Neural cell (in vitro differentiated cells): ENCODE data around the gene ROBO4. TPM values are rescaled to one million over a fixed set of nuclear protein-coding genes. Genes with fewer than 3 reads are reported as not detected.

Source experiments
- H2AFZ ChIP-seq: fragments of 200-600, 300-800 bp; sonication (generic), shearing (Covaris generic); 2 replicates; pipeline ENCODE4 v1.6.0; 2014; ENCODE audit warnings: low read depth, mild to moderate bottlenecking, antibody characterized with exemption, low read length, moderate library complexity
- H3F3A ChIP-seq: fragments of 200-600 bp; shearing (Covaris generic); 2 replicates; pipeline ENCODE4 v1.6.1; 2016; ENCODE audit warnings: mild to moderate bottlenecking, moderate library complexity, mixed read lengths, antibody characterized with exemption, low read length; ENCODE audit not compliant: insufficient read depth, poor library complexity, severe bottlenecking
- H3K27ac ChIP-seq: fragments of 200-600, 300-800 bp; sonication (generic), shearing (Covaris generic); 2 replicates; pipeline ENCODE4 v1.5.1; 2014; ENCODE audit warnings: mild to moderate bottlenecking, low read length, moderate library complexity
- H3K27me3 ChIP-seq: fragments of 300-800, 200-600 bp; sonication (generic), shearing (Covaris generic); 2 replicates; pipeline ENCODE4 v1.6.0; 2014; ENCODE audit warnings: mild to moderate bottlenecking, low read depth, low read length, moderate library complexity; ENCODE audit not compliant: insufficient read depth
- H3K36me3 ChIP-seq: fragments of 300-800, 200-600 bp; sonication (generic), shearing (Covaris generic); 2 replicates; pipeline ENCODE4 v1.5.1; 2014; ENCODE audit warnings: mild to moderate bottlenecking, antibody characterized with exemption, low read length, moderate library complexity; ENCODE audit not compliant: insufficient read depth
- H3K4me2 ChIP-seq: fragments of 300-800, 200-600 bp; sonication (generic), shearing (Covaris generic); 2 replicates; pipeline ENCODE4 v1.6.0; 2014; ENCODE audit warnings: mild to moderate bottlenecking, low read length
- H3K4me3 ChIP-seq: fragments of 300-800, 200-600 bp; sonication (generic), shearing (Covaris generic); 2 replicates; pipeline ENCODE4 v1.5.1; 2014; ENCODE audit warnings: mild to moderate bottlenecking, low read length, moderate library complexity
- H3K79me2 ChIP-seq: fragments of 200-600 bp; shearing (Covaris generic); replicated peaks from 2 replicates; pipeline ENCODE4 v1.6.0; 2014; ENCODE audit warnings: mild to moderate bottlenecking, low read length, moderate library complexity; ENCODE audit not compliant: insufficient read depth
- H3K9ac ChIP-seq: fragments of 300-800, 200-600 bp; sonication (generic), shearing (Covaris generic); 2 replicates; pipeline ENCODE4 v1.6.1; 2016; ENCODE audit warnings: mild to moderate bottlenecking, low read length, mixed read lengths
- H3K9me2 ChIP-seq: fragments of 200-600 bp; shearing (Covaris generic); 2 replicates; pipeline ENCODE4 v1.6.1; 2016; ENCODE audit warnings: mild to moderate bottlenecking, low read length, mixed read lengths; ENCODE audit not compliant: insufficient read depth
- H3K9me3 ChIP-seq: fragments of 200-600, 300-800 bp; sonication (generic), shearing (Covaris generic); 2 replicates; pipeline ENCODE4 v1.6.1; 2016; ENCODE audit warnings: mild to moderate bottlenecking, mixed run types, low read length, moderate library complexity, mixed read lengths
- H4K20me1 ChIP-seq: fragments of 200-600 bp; shearing (Covaris generic); 2 replicates; pipeline ENCODE4 v1.6.1; 2016; ENCODE audit warnings: mild to moderate bottlenecking, mixed run types; ENCODE audit not compliant: insufficient read depth
- EP300 ChIP-seq: fragments of 450-650 bp; conservative IDR thresholded peaks from 2 replicates; pipeline ENCODE4 v1.6.1; 2014; ENCODE audit warnings: antibody characterized with exemption, mild to moderate bottlenecking, moderate library complexity; ENCODE audit not compliant: poor library complexity, severe bottlenecking
- EZH2 ChIP-seq: fragments of 200-600, 300-800 bp; shearing (Covaris generic), sonication (generic); IDR thresholded peaks from 2 replicates; pipeline ENCODE4 v1.6.1; 2014; ENCODE audit warnings: antibody characterized with exemption, low read length, borderline replicate concordance, mild to moderate bottlenecking; ENCODE audit not compliant: insufficient read depth, poor library complexity, severe bottlenecking
- MXI1 ChIP-seq: fragments of 450-650 bp; conservative IDR thresholded peaks from 2 replicates; pipeline ENCODE4 v1.6.1; 2014; ENCODE audit warnings: antibody characterized with exemption, mild to moderate bottlenecking; ENCODE audit not compliant: poor library complexity, severe bottlenecking
- POLR2AphosphoS5 ChIP-seq: IDR thresholded peaks from 2 replicates; pipeline ENCODE4 v1.6.1; 2012
- RAD21 ChIP-seq: fragments of 450-650 bp; conservative IDR thresholded peaks from 2 replicates; pipeline ENCODE4 v1.6.1; 2014; ENCODE audit warnings: antibody characterized with exemption, mild to moderate bottlenecking, moderate library complexity
- SMC3 ChIP-seq: fragments of 450-650 bp; conservative IDR thresholded peaks from 2 replicates; pipeline ENCODE4 v1.6.1; 2014; ENCODE audit warnings: antibody characterized with exemption, mild to moderate bottlenecking, moderate library complexity; ENCODE audit not compliant: poor library complexity
- TAF1 ChIP-seq: IDR thresholded peaks from 2 replicates; pipeline ENCODE4 v1.6.1; 2012; ENCODE audit warnings: low read depth
- polyA plus RNA-seq: library from polyadenylated mRNA; depleted of rRNA; stranded (reverse); fragments of >200 nt; gene quantifications from 2 replicates; pipeline ENCODE4 v1.2.3, GENCODE V29; 2014
- TF ChIP-seq, protein P1 (sequence below): IDR thresholded peaks from 2 replicates; pipeline ENCODE4 v1.6.1; 2012; ENCODE audit warnings: borderline replicate concordance
- TF ChIP-seq, protein P2 (sequence below): fragments of 450-650 bp; IDR thresholded peaks from 2 replicates; pipeline ENCODE4 v1.5.1; 2014; ENCODE audit warnings: antibody characterized with exemption, mild to moderate bottlenecking, moderate library complexity; ENCODE audit not compliant: poor library complexity, severe bottlenecking

ROBO4 gene
- polyA plus RNA-seq, 1 donor from 2014 or later: not detected

- Histone ChIP-seq H3K9ac (no peak within 1 kb of the TSS), H3K27me3 (peaks cover 88% of the 10 kb centered on the region), H3K4me3 (peak within 1 kb of the TSS; percentile 64)
Measured at GRCh38 chr11:124865181-124865901, 32.3 kb downstream of the ROBO4 start, which contains the start of gene ROBO3. ROBO3 (plus strand) TSS chr11:124865432; CDS start chr11:124865578, 146 bp downstream.

GRCh38 chr11:124864892-124865180 is 32.8 kb downstream of the ROBO4 start:
- TF ChIP-seq, protein P1, sequence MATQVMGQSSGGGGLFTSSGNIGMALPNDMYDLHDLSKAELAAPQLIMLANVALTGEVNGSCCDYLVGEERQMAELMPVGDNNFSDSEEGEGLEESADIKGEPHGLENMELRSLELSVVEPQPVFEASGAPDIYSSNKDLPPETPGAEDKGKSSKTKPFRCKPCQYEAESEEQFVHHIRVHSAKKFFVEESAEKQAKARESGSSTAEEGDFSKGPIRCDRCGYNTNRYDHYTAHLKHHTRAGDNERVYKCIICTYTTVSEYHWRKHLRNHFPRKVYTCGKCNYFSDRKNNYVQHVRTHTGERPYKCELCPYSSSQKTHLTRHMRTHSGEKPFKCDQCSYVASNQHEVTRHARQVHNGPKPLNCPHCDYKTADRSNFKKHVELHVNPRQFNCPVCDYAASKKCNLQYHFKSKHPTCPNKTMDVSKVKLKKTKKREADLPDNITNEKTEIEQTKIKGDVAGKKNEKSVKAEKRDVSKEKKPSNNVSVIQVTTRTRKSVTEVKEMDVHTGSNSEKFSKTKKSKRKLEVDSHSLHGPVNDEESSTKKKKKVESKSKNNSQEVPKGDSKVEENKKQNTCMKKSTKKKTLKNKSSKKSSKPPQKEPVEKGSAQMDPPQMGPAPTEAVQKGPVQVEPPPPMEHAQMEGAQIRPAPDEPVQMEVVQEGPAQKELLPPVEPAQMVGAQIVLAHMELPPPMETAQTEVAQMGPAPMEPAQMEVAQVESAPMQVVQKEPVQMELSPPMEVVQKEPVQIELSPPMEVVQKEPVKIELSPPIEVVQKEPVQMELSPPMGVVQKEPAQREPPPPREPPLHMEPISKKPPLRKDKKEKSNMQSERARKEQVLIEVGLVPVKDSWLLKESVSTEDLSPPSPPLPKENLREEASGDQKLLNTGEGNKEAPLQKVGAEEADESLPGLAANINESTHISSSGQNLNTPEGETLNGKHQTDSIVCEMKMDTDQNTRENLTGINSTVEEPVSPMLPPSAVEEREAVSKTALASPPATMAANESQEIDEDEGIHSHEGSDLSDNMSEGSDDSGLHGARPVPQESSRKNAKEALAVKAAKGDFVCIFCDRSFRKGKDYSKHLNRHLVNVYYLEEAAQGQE: no peak
- TF ChIP-seq TAF1 (no peak), RAD21 (no peak), EZH2 (no peak), EP300 (no peak), MXI1 (no peak), SMC3 (no peak), POLR2AphosphoS5 (no peak)
- TF ChIP-seq, protein P2, sequence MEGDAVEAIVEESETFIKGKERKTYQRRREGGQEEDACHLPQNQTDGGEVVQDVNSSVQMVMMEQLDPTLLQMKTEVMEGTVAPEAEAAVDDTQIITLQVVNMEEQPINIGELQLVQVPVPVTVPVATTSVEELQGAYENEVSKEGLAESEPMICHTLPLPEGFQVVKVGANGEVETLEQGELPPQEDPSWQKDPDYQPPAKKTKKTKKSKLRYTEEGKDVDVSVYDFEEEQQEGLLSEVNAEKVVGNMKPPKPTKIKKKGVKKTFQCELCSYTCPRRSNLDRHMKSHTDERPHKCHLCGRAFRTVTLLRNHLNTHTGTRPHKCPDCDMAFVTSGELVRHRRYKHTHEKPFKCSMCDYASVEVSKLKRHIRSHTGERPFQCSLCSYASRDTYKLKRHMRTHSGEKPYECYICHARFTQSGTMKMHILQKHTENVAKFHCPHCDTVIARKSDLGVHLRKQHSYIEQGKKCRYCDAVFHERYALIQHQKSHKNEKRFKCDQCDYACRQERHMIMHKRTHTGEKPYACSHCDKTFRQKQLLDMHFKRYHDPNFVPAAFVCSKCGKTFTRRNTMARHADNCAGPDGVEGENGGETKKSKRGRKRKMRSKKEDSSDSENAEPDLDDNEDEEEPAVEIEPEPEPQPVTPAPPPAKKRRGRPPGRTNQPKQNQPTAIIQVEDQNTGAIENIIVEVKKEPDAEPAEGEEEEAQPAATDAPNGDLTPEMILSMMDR: no peak
- Histone ChIP-seq H3K9me2 (no peaks in the 10 kb centered on the region), H3K9me3 (no peaks in the 10 kb centered on the region), H3F3A (no peaks in the 10 kb centered on the region), H3K9ac (no peak overlapping the region), H2AFZ (no peak overlapping the region), H3K27me3 (peaks cover 83% of the 10 kb centered on the region), H3K4me2 (no peak overlapping the region), H3K79me2 (no peaks in the 10 kb centered on the region), H3K27ac (no peak overlapping the region), H3K4me3 (peak overlapping the region; percentile 64), H3K36me3 (no peaks in the 10 kb centered on the region), H4K20me1 (no peaks in the 10 kb centered on the region)

More at GRCh38 chr11:124865181-124865901, 32.3 kb downstream of the ROBO4 start, which contains the start of gene ROBO3:
- Histone ChIP-seq H3K9me2 (no peaks in the 10 kb centered on the region), H3K4me2 (peak within 1 kb of the TSS; percentile 62), H3K79me2 (no peaks in the 10 kb centered on the region), H3K9me3 (no peaks in the 10 kb centered on the region), H3F3A (no peaks in the 10 kb centered on the region), H3K27ac (no peak within 1 kb of the TSS), H4K20me1 (no peaks in the 10 kb centered on the region), H3K36me3 (no peaks in the 10 kb centered on the region), H2AFZ (no peak within 1 kb of the TSS)
- TF ChIP-seq TAF1 (no peak), RAD21 (no peak), EZH2 (no peak), POLR2AphosphoS5 (no peak), SMC3 (no peak), MXI1 (no peak), EP300 (no peak)
- TF ChIP-seq, protein P1: no peak
- TF ChIP-seq, protein P2: no peak
